Colonic mucosa (tissue), 4 donors: Measurements from ENCODE around the gene CHST9. TPM values are rescaled to one million over a fixed set of nuclear protein-coding genes. Genes with fewer than 3 reads are reported as not detected.

Experiments
- DNase-seq: peaks from one replicate; pipeline ENCODE4 v3.0.0-alpha.2; 2020
- H3K27ac ChIP-seq: fragments of 200-600 bp; one replicate; pipeline ENCODE4 v1.8.0; 2021
- H3K27me3 ChIP-seq: fragments of 200-600 bp; one replicate; pipeline ENCODE4 v1.8.0; 2021
- H3K36me3 ChIP-seq: fragments of 200-600 bp; one replicate; pipeline ENCODE4 v1.8.0; 2021
- H3K4me1 ChIP-seq: fragments of 200-600 bp; one replicate; pipeline ENCODE4 v1.8.0; 2021; ENCODE audit warnings: mild to moderate bottlenecking
- H3K4me3 ChIP-seq: fragments of 200-600 bp; one replicate; pipeline ENCODE4 v1.8.0; 2021
- H3K9ac ChIP-seq, 2 donors: one replicate each; pipeline ENCODE4 v1.7.0; 2013; ENCODE audit warnings: control low read depth in 2 of 2, low read depth in 2 of 2, low read length in 2 of 2
- H3K9me3 ChIP-seq: fragments of 200-600 bp; one replicate; pipeline ENCODE4 v1.8.0; 2021
- intact Hi-C: fragments of 100-400 bp; cut with DNase I; formaldehyde crosslinking; loops from one replicate; pipeline ENCODE4 v1.14.1; 2022
- total RNA-seq, 2 donors: library from RNA; stranded (reverse); fragmentation: NEBNext Ultra II Directional in 1 of 2; extraction: Animal tissue kit (Norgen Biotek cat#: 25700) in 1 of 2; gene quantifications; one replicate each; pipeline ENCODE4 v1.2.1, GENCODE V29; 2021
- TF ChIP-seq, protein P1 (sequence below): fragments of 200-600 bp; IDR thresholded peaks from one replicate; pipeline ENCODE4 v1.8.0; 2022; ENCODE audit warnings: antibody characterized with exemption, mild to moderate bottlenecking
- donor health status: healthy.
- donor health status: DM: no; HTN: no; CAD: no.
- donor health status: DM: no; HTN: no; CAD: no.

The CHST9 gene
- total RNA-seq, 2 donors from 2014 or later = 0.05 to 0.32 TPM

DNA sequence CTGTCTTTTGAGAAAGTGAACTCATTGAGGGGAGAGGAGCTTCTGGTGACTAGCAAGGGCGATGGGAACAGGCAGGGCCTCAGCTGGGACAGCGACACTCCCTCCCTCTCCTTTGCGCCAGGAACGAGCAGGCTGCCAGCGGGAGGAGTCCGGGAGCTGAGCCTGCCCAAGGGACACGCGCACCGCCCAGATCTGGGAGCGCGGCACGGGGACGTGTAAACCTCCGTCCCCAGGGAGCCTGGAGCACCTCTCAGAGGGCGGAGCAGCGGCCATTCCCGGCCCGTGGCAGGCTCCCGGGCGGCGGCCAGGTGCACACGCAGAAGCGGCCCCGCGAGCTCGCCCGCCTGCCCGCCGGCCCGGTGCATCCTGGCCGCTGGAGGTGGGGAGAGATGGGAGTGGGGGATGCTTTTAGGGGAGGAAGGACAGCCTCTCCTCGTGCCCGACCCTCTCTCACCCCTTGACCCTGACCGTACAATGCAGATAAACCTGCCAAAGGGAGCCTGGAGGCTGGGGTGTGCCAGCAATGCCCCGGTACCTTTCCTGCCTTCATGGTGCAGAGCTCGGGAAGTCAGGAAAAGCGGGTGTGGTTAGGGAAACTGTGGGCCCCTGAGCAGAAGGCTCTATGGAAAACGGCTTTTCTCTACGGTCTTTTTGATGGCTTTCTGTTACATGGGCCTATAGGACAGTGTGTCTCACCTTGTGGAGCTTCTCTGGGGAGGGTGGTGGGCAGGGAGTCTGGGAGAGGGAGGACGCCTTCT, 321.8 kb downstream of the CHST9 start:
- H3K27me3 ChIP-seq = no peaks in the 10 kb centered on the region
- H3K9ac ChIP-seq = no peak overlapping the region
- no peaks in the 10 kb centered on the region for H3K9me3 ChIP-seq
- TF ChIP-seq, protein P1, sequence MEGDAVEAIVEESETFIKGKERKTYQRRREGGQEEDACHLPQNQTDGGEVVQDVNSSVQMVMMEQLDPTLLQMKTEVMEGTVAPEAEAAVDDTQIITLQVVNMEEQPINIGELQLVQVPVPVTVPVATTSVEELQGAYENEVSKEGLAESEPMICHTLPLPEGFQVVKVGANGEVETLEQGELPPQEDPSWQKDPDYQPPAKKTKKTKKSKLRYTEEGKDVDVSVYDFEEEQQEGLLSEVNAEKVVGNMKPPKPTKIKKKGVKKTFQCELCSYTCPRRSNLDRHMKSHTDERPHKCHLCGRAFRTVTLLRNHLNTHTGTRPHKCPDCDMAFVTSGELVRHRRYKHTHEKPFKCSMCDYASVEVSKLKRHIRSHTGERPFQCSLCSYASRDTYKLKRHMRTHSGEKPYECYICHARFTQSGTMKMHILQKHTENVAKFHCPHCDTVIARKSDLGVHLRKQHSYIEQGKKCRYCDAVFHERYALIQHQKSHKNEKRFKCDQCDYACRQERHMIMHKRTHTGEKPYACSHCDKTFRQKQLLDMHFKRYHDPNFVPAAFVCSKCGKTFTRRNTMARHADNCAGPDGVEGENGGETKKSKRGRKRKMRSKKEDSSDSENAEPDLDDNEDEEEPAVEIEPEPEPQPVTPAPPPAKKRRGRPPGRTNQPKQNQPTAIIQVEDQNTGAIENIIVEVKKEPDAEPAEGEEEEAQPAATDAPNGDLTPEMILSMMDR = no peak
- H3K27ac ChIP-seq = no peak overlapping the region
- no peaks in the 10 kb centered on the region for H3K36me3 ChIP-seq
- intact Hi-C loops = no loop called here
- peak overlapping the region; percentile 31 for H3K4me3 ChIP-seq
- peak; percentile 68 for DNase-seq
- no peaks in the 10 kb centered on the region for H3K4me1 ChIP-seq

DNA sequence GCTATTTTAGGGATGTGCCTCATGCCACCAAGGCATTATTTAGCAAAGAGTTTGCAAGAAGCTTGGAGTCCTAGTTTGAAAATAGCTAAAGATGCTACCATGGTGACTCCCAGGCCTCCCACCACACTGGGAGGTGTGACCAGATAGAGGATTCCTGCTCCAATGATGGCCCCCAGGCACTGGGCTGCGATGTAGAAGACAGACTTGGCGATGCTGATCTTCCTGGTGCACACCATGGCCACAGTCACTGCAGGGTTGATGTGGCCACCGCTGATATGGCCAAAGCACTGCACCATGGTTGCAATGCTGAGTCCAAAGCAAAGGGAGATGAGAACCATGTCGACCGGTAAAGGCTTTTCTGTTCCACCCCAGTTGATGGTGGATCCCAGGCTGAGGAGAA, 323.0 kb downstream of the CHST9 start:
- intact Hi-C loops = no loop called here
- Histone ChIP-seq H3K4me3 (no peak overlapping the region), H3K9ac (no peak overlapping the region), H3K27ac (no peak overlapping the region), H3K36me3 (no peaks in the 10 kb centered on the region), H3K4me1 (no peaks in the 10 kb centered on the region), H3K9me3 (no peaks in the 10 kb centered on the region), H3K27me3 (no peaks in the 10 kb centered on the region)
- TF ChIP-seq, protein P1 = no peak
- DNase-seq = no peak
